ENCODE results near the gene ST6GAL2.

Gene ST6GAL2

DNA sequence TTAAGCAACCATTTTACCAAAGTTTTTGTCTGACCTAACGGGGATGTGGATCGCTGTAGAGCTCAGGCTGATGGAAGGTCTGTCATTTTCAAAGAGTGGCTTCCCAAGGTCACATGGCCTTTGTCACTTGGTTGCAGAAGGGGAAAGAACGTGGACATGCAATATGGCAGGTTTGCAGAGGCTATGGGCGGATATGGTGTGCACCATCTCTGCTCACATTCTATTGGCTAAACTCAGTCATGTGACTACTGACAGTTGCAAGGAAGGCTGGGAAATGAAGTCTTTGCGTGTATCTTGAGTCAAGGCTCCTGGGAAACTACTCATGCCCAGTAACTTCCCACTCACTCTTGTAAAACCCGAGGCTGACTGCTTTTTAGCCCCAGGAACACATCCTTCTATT lies 96.8 kb downstream of the ST6GAL2 start:
- Histone ChIP-seq H3K27me3 (replicated peaks) (no peaks in the 10 kb centered on the region), H3K27ac (no peak overlapping the region), H3K36me3 (replicated peaks) (no peaks in the 10 kb centered on the region), H3K4me3 (ENCODE audit: low read depth, low read length) (no peak overlapping the region)
- in situ Hi-C loops (cut with HindIII; ENCODE audit: low pct_ligation_motif_present, low sequenced_read_pairs): no loop called here
- DNase-seq: no peak
- TF ChIP-seq, protein P1, sequence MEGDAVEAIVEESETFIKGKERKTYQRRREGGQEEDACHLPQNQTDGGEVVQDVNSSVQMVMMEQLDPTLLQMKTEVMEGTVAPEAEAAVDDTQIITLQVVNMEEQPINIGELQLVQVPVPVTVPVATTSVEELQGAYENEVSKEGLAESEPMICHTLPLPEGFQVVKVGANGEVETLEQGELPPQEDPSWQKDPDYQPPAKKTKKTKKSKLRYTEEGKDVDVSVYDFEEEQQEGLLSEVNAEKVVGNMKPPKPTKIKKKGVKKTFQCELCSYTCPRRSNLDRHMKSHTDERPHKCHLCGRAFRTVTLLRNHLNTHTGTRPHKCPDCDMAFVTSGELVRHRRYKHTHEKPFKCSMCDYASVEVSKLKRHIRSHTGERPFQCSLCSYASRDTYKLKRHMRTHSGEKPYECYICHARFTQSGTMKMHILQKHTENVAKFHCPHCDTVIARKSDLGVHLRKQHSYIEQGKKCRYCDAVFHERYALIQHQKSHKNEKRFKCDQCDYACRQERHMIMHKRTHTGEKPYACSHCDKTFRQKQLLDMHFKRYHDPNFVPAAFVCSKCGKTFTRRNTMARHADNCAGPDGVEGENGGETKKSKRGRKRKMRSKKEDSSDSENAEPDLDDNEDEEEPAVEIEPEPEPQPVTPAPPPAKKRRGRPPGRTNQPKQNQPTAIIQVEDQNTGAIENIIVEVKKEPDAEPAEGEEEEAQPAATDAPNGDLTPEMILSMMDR (IDR thresholded peaks at IDR 0.05; ENCODE audit: low read depth, low read length, missing control alignments): no peak

GRCh38 chr2:106782681-106783080 lies 103.3 kb downstream of the ST6GAL2 start:
- Histone ChIP-seq H3K4me3 (ENCODE audit: low read depth, low read length) (no peak overlapping the region), H3K36me3 (replicated peaks) (no peaks in the 10 kb centered on the region), H3K27me3 (replicated peaks) (no peaks in the 10 kb centered on the region), H3K27ac (no peak overlapping the region)
- no peak for DNase-seq
- TF ChIP-seq, protein P1 (IDR thresholded peaks at IDR 0.05; ENCODE audit: low read depth, low read length, missing control alignments): no peak
- in situ Hi-C loops (cut with HindIII; ENCODE audit: low pct_ligation_motif_present, low sequenced_read_pairs): no loop called here

GRCh38 chr2:106781196-106781595 lies 104.8 kb downstream of the ST6GAL2 start:
- TF ChIP-seq, protein P1 (IDR thresholded peaks at IDR 0.05; ENCODE audit: low read depth, low read length, missing control alignments): no peak
- H3K27me3 ChIP-seq (replicated peaks): no peaks in the 10 kb centered on the region

DNA sequence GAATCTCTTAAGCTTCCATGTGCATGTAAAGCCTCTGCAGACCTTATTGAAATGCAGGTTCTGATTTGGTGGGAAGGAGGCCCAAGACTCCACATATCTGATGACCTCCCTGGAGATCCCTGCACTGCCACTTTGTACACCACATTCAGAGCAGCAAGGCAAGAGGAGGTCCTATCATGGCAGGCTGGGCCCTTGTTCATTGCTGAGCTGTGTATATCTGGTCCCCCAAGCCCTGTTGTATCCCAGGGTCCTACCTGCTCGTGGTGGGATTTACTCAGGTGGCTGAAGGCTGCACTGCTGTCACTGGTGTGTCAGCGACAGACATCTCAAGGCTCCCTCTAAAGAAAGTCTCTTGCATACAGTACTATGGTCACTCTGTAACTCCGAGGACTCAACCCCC lies 114.2 kb downstream of the ST6GAL2 start:
- Histone ChIP-seq H3K36me3 (replicated peaks) (no peaks in the 10 kb centered on the region), H3K27me3 (replicated peaks) (no peaks in the 10 kb centered on the region), H3K4me3 (ENCODE audit: low read depth, low read length) (no peak overlapping the region), H3K27ac (no peak overlapping the region)
- DNase-seq: no peak
- TF ChIP-seq, protein P1 (IDR thresholded peaks at IDR 0.05; ENCODE audit: low read depth, low read length, missing control alignments): no peak
- in situ Hi-C loops (cut with HindIII; ENCODE audit: low pct_ligation_motif_present, low sequenced_read_pairs): no loop called here

More at GRCh38 chr2:106781196-106781595, 104.8 kb downstream of the ST6GAL2 start:
- no peak for DNase-seq
- in situ Hi-C loops (cut with HindIII; ENCODE audit: low pct_ligation_motif_present, low sequenced_read_pairs): no loop called here
- H3K36me3 ChIP-seq (replicated peaks): no peaks in the 10 kb centered on the region
- no peak overlapping the region for H3K27ac ChIP-seq
- H3K4me3 ChIP-seq (ENCODE audit: low read depth, low read length): no peak overlapping the region

GRCh38 chr2:106770986-106771385 lies 115.0 kb downstream of the ST6GAL2 start:
- Histone ChIP-seq H3K36me3 (replicated peaks) (no peaks in the 10 kb centered on the region), H3K4me3 (ENCODE audit: low read depth, low read length) (no peak overlapping the region), H3K27ac (no peak overlapping the region), H3K27me3 (replicated peaks) (no peaks in the 10 kb centered on the region)
- DNase-seq: no peak
- TF ChIP-seq, protein P1 (IDR thresholded peaks at IDR 0.05; ENCODE audit: low read depth, low read length, missing control alignments): no peak
- in situ Hi-C loops (cut with HindIII; ENCODE audit: low pct_ligation_motif_present, low sequenced_read_pairs): no loop called here

DNA sequence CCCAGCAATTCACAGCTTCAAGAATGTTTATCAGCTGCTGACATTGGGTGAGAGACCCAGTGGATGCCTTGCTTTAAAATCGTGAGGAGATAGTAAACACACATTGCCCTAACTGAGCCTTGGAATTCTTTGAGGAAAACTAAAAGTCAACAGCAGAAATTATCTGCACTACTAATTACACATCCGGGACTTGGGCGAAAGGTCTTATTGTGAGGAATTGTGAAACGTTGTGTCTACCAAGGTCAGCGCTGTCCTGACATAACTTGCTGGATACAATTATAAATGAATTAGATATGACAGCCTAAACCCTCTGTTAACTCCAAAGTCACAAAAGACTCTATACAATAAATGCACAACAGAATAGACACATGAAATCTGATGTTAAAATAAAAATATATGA lies 121.4 kb downstream of the ST6GAL2 start:
- Histone ChIP-seq H3K27me3 (replicated peaks) (no peaks in the 10 kb centered on the region), H3K27ac (no peak overlapping the region), H3K36me3 (replicated peaks) (no peaks in the 10 kb centered on the region), H3K4me3 (ENCODE audit: low read depth, low read length) (no peak overlapping the region)
- in situ Hi-C loops (cut with HindIII; ENCODE audit: low pct_ligation_motif_present, low sequenced_read_pairs): no loop called here
- TF ChIP-seq, protein P1 (IDR thresholded peaks at IDR 0.05; ENCODE audit: low read depth, low read length, missing control alignments): no peak
- DNase-seq: no peak

All from brain microvascular endothelial cell (primary cell).